HG03571 (cell line): ENCODE data around the gene SH3GL1.
A peak's percentile ranks its signal among the peaks of the same experiment; 100 is the strongest.
"Not testable (repeated sequence)": the region's sequence is repeated elsewhere in the genome, so short reads cannot be mapped to it uniquely, and the experiment has no call there.

ENCODE experiments used
- ATAC-seq: cut with Tn5 transposase; IDR thresholded peaks from one replicate; pipeline ENCODE4 v1.9.1; 2021; ENCODE audit not compliant: unreplicated experiment

The SH3GL1 gene

GRCh38 chr19:4345342-4346019 is 54.9 kb downstream of the SH3GL1 start:
- ATAC-seq: no peak

GRCh38 chr19:4343370-4344307 is 56.7 kb downstream of the SH3GL1 start, which contains the start of gene MPND:
MPND (plus strand) TSS chr19:4343562; CDS start chr19:4343594, 32 bp downstream.
- peak; percentile 45 for ATAC-seq

GRCh38 chr19:4342615-4343369 is 57.6 kb downstream of the SH3GL1 start:
- peak; percentile 80 for ATAC-seq

- no peak for ATAC-seq
These were observed 58.1 kb downstream of the SH3GL1 start for GRCh38 chr19:4342314-4342614.

- no peak for ATAC-seq
These were observed 61.6 kb downstream of the SH3GL1 start, which contains the start of gene STAP2 for GRCh38 chr19:4338441-4339355. STAP2 (minus strand) TSS chr19:4338827; CDS start chr19:4338753, 74 bp downstream.

DNA sequence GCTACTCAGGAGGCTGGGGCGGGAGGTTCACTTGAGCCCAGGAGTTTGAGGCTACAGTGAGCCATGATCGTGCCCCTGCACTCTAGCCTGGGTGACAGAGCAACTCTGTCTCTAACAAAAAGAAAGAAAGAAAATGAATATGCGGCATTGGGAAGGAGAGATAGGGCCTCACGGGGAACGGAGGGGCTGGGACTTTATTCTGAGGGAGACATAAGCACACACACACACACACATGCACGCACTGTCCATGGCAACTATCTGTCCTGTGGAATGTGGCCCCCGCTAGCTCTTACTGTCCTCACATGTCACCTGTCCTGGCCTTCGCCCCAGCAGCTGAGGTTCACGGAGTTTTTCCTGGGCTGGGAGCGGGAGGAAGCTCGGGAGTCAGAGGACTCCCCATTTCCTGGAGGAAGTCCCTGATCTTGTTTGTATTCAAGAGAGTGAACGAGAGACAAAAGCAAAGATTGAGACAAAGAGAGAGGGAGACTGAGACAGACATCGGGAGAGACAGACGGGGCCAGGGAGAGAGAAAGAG is 62.4 kb downstream of the SH3GL1 start:
- no peak for ATAC-seq

DNA sequence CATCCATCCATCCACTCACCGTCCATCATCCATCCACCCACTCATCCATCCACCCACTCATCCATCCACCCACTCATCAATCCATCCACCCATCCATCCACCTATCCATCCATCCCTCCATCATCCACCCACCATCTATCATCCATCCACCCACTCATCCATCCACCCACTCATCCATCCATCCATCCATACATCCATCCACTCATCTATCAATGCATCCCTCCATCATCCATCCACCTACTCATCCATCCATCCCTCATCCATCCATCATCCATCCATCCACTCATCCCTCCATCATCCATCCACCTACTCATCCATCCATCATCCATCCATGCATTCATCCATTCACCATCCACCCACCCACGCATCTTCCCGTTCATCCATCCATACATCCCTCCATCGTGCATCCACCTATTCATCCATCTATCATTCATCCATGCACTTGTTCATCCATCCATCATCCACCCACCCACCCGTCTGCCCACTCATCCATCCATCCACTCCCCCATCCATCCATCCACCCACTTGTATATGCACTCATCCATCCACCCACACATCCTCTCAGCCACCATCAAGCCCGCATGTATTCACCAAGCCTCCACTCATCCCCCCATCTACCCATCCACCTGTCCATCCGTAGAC is 65.3 kb downstream of the SH3GL1 start:
- no peak for ATAC-seq

GRCh38 chr19:4329858-4330257 is 70.5 kb downstream of the SH3GL1 start:
- no peak for ATAC-seq

DNA sequence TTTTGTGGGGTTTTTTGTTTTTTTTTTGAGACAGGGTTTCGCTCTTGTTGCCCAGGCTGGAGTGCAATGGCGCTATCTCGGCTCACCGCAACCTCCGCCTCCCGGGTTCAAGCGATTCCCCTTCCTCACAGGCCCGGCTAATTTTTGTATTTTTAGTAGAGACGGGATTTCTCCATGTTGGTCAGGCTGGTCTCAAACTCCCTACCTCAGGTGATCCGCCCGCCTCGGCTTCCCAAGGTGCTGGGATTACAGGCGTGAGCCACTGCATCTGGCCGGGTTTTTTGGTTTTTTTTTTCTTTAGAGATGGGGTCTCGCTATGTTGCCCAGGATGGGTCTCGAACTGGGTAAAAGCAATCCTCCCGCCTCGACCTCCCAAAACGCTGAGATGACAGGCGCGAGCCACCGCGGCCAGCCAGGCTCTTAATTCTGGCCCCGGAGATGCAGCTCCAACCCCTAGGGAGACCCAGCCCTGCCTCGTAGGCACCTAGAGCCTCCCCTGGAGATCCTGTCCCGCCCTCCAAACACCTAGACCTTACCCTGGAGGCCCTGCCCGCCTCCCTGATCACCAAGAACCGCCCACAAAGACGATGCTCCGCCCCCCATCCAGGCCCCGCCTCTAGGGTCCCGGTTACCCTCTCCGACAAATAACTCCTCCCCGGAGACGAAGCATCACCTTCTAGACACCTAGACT is 71.2 kb downstream of the SH3GL1 start:
- not testable (repeated sequence) for ATAC-seq

- ATAC-seq: peak; percentile 65
These were observed 71.9 kb downstream of the SH3GL1 start for GRCh38 chr19:4328243-4328990.

- no peak for ATAC-seq
These were observed 72.5 kb downstream of the SH3GL1 start for GRCh38 chr19:4327877-4328242.

DNA sequence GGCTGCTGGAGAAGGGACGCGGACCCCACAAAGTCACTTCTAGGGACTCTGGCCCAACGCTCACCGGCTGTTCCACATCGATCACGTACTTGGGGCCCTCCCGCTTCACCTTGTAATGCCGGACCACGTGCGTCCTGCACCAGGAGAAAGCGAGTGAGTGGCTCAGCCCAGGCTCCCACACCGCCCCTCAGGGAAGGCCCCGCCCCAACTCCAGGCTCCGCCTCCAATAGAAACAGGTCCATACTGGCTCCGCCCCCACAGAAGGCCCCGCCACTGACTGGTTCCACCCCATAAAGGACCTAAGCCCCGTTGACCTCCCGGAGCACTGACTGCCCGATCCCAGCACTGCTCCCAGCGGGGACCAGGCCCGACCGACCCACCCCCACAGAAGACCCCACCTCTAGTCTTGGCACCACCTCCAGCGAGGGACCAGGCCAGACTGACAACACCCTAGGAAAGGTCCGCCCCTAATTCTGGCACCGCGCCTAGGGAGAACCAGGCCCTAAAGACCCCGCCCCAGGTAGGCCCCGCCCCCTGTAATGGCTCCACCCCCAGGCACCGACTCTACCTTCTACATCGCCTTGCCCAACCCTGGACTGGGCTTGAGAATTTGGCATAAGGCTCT is 73.0 kb downstream of the SH3GL1 start:
- no peak for ATAC-seq

DNA sequence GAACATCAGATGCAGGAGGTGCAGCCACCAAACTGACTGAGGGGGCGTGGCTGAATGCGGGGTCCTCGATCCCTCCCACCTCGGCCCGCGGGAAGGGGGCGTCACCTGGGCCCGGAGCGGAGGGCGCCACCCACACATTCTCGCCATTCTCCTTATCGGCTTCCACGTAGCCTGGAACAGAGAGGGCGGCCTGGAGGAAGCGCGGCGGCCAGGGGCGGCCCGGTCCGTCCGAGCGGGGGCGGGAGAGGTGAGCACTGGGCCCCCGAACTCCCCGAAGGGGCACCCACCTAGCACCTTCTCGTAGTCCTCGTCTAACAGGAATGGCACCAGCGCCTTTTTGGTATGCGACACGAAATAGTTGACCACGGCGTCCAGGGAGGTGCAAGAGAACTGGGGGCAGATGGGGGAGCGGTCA is 73.5 kb downstream of the SH3GL1 start:
- no peak for ATAC-seq

DNA sequence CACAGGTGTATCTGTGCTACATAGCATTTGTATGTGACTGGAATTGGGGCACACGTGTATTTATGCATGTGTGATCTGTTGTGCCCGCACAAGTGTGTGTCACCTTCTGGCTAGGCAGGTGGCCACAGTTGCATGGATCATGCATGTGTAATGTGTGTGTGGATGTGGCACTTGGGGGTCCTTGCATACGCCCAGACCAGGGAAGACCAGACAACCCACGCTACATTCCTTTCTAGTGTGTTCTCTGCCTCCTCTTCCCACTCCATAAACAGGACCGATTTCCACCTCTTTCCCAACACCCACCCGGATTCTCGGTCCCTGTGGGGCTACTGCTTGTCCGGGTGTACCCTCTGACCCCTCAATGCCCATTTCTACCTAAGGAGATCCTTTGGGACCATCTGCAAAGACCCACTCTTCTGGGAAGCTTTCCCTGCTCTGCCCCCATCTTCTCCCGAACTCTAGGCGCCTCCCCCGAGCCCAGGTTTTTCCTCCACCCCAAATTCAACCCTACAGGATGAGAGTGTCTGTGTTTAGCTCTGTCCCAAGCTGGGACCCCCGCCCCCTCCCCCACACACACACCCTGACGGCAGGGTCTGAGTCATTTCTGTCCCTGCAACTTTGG is 74.0 kb downstream of the SH3GL1 start:
- ATAC-seq: no peak

DNA sequence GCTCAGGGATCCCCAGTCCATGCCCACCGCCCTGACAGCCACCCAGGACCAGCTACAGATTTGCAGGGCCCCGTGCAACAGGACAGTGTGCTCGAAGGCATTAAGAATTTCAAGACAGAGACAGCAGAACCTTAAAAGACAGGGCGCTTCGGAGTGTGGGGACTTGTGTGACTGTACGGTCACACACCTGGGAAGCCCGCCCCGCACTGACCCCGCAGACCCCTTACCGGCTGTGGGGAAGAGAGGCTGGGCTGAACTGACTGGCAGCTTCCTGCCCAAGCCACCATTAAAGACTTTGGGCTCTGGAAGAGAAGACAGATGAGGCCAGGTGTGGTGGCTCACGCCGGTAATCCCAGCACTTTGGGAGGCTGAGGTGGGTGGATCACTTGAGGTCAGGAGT is 76.1 kb downstream of the SH3GL1 start:
- no peak for ATAC-seq

DNA sequence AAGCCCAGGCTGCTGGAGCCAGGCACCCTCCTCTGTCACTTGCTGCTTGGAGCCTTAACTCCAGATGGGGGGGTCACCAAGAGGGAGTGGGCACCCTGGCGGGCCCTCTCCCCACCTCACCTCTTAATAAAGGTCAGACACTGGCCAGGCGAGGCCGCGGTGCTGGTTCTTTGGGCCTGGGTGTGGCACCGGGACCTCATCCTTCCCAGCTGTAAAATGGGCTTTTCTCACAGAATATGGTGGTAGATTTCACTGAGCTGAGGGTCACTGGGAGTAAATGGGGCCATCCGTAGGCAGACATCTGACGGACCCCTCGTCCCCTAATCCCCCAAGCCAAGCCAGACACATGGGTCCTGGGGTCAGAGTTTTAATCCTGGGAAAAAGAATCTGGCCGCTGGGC is 76.7 kb downstream of the SH3GL1 start:
- ATAC-seq: no peak

- no peak for ATAC-seq
These were observed 77.2 kb downstream of the SH3GL1 start for GRCh38 chr19:4322942-4323665.
